Measurements from ENCODE around the gene ESAM.

The ESAM gene

GRCh38 chr11:124737638-124738305 is 24.3 kb downstream of the ESAM start:
- H3K9ac ChIP-seq (ENCODE audit: low read length), result no peak overlapping the region
- WGBS (ENCODE audit: extremely low coverage, insufficient coverage, insufficient read length), result no CpG with 5 or more reads among the region's 7 CpGs
- H3K4me2 ChIP-seq (ENCODE audit: low read length), result no peak overlapping the region
- no peaks in the 10 kb centered on the region for H3K79me2 ChIP-seq (ENCODE audit: control insufficient read depth, insufficient read depth, low read length, poor library complexity)
- H3K27ac ChIP-seq (ENCODE audit: low read depth, low read length), result no peak overlapping the region
- H3K14ac ChIP-seq (ENCODE audit: low read length), result no peak overlapping the region
- no peak overlapping the region for H2BK12ac ChIP-seq (ENCODE audit: low read length)
- H2AFZ ChIP-seq (ENCODE audit: insufficient read depth, low read length, poor library complexity), result no peak overlapping the region
- no peak overlapping the region for H4K12ac ChIP-seq (ENCODE audit: low read depth, low read length)
- H2BK120ac ChIP-seq (ENCODE audit: insufficient read depth, low read length, poor library complexity), result no peak overlapping the region
- peaks cover 8 to 9% of the 10 kb centered on the region in 2 experiments for H3K4me1 ChIP-seq (ENCODE audit: control insufficient read depth in 1 of 2, insufficient read depth in 2 of 2, low read length in 2 of 2)
- H3K79me1 ChIP-seq (ENCODE audit: low read length), result no peaks in the 10 kb centered on the region
- H3K4me3 ChIP-seq (ENCODE audit: low read depth, low read length), result no peak overlapping the region
- no peak overlapping the region for H2BK5ac ChIP-seq (ENCODE audit: low read depth, low read length, poor library complexity)
- no peak overlapping the region for H4K8ac ChIP-seq (ENCODE audit: low read depth, low read length)
- no peak overlapping the region for H4K91ac ChIP-seq (ENCODE audit: low read depth, low read length)
- no peak overlapping the region for H3K18ac ChIP-seq (ENCODE audit: low read length)
- no peak for DNase-seq
- H3K4ac ChIP-seq (ENCODE audit: low read depth, low read length), result no peak overlapping the region
- no peaks in the 10 kb centered on the region for H3K36me3 ChIP-seq (ENCODE audit: control insufficient read depth in 1 of 2, insufficient read depth in 2 of 2, low read length in 2 of 2)
- H2AK5ac ChIP-seq (ENCODE audit: low read length), result no peak overlapping the region
- H3K27me3 ChIP-seq (ENCODE audit: insufficient read depth, low read length), result peaks cover 49% of the 10 kb centered on the region
- H3K9me3 ChIP-seq (ENCODE audit: insufficient read depth, low read depth, low read length), result peaks cover 8% of the 10 kb centered on the region
- H3K23ac ChIP-seq (ENCODE audit: low read length), result no peak overlapping the region

- H2AK5ac ChIP-seq (ENCODE audit: low read length), result no peak overlapping the region
- no peak overlapping the region for H3K9ac ChIP-seq (ENCODE audit: low read length)
- no peaks in the 10 kb centered on the region for H3K36me3 ChIP-seq (ENCODE audit: control insufficient read depth in 1 of 2, insufficient read depth in 2 of 2, low read length in 2 of 2)
- no peak overlapping the region for H3K4me3 ChIP-seq (ENCODE audit: low read depth, low read length)
- no peak overlapping the region for H3K27ac ChIP-seq (ENCODE audit: low read depth, low read length)
- no peak overlapping the region for H3K18ac ChIP-seq (ENCODE audit: low read length)
- no peak overlapping the region for H3K23ac ChIP-seq (ENCODE audit: low read length)
- no peaks in the 10 kb centered on the region for H3K79me2 ChIP-seq (ENCODE audit: control insufficient read depth, insufficient read depth, low read length, poor library complexity)
- no peak overlapping the region for H4K12ac ChIP-seq (ENCODE audit: low read depth, low read length)
- no peak overlapping the region for H3K14ac ChIP-seq (ENCODE audit: low read length)
- H3K4me1 ChIP-seq (ENCODE audit: control insufficient read depth in 1 of 2, insufficient read depth in 2 of 2, low read length in 2 of 2), result peaks cover 8 to 9% of the 10 kb centered on the region in 2 experiments
- peaks cover 40% of the 10 kb centered on the region for H3K27me3 ChIP-seq (ENCODE audit: insufficient read depth, low read length)
- no peak for DNase-seq
- no CpG with 5 or more reads among the region's 3 CpGs for WGBS (ENCODE audit: extremely low coverage, insufficient coverage, insufficient read length)
- H3K79me1 ChIP-seq (ENCODE audit: low read length), result no peaks in the 10 kb centered on the region
- no peak overlapping the region for H3K4me2 ChIP-seq (ENCODE audit: low read length)
- no peak overlapping the region for H2AFZ ChIP-seq (ENCODE audit: insufficient read depth, low read length, poor library complexity)
- H4K91ac ChIP-seq (ENCODE audit: low read depth, low read length), result no peak overlapping the region
- no peak overlapping the region for H3K4ac ChIP-seq (ENCODE audit: low read depth, low read length)
- peaks cover 5% of the 10 kb centered on the region for H3K9me3 ChIP-seq (ENCODE audit: insufficient read depth, low read depth, low read length)
- H4K8ac ChIP-seq (ENCODE audit: low read depth, low read length), result no peak overlapping the region
- no peak overlapping the region for H2BK120ac ChIP-seq (ENCODE audit: insufficient read depth, low read length, poor library complexity)
- no peak overlapping the region for H2BK5ac ChIP-seq (ENCODE audit: low read depth, low read length, poor library complexity)
- H2BK12ac ChIP-seq (ENCODE audit: low read length), result no peak overlapping the region
These were observed 25.4 kb downstream of the ESAM start for GRCh38 chr11:124736736-124737135.

- WGBS (ENCODE audit: extremely low coverage, insufficient coverage, insufficient read length), result no CpG with 5 or more reads among the region's 4 CpGs
- Histone ChIP-seq H4K12ac (ENCODE audit: low read depth, low read length) (no peak overlapping the region), H3K4me1 (ENCODE audit: control insufficient read depth in 1 of 2, insufficient read depth in 2 of 2, low read length in 2 of 2) (no peaks in the 10 kb centered on the region), H2AK5ac (ENCODE audit: low read length) (no peak overlapping the region), H3K27ac (ENCODE audit: low read depth, low read length) (no peak overlapping the region), H3K79me1 (ENCODE audit: low read length) (no peaks in the 10 kb centered on the region), H2BK5ac (ENCODE audit: low read depth, low read length, poor library complexity) (no peak overlapping the region), H3K23ac (ENCODE audit: low read length) (no peak overlapping the region), H3K27me3 (ENCODE audit: insufficient read depth, low read length) (peaks cover 3% of the 10 kb centered on the region), H3K9ac (ENCODE audit: low read length) (no peak overlapping the region), H3K9me3 (ENCODE audit: insufficient read depth, low read depth, low read length) (no peaks in the 10 kb centered on the region), H3K4ac (ENCODE audit: low read depth, low read length) (no peak overlapping the region), H3K4me2 (ENCODE audit: low read length) (no peak overlapping the region), H2AFZ (ENCODE audit: insufficient read depth, low read length, poor library complexity) (no peak overlapping the region), H3K14ac (ENCODE audit: low read length) (no peak overlapping the region), H3K36me3 (ENCODE audit: control insufficient read depth in 1 of 2, insufficient read depth in 2 of 2, low read length in 2 of 2) (no peaks in the 10 kb centered on the region), H3K4me3 (ENCODE audit: low read depth, low read length) (no peak overlapping the region), H3K79me2 (ENCODE audit: control insufficient read depth, insufficient read depth, low read length, poor library complexity) (no peaks in the 10 kb centered on the region), H4K91ac (ENCODE audit: low read depth, low read length) (no peak overlapping the region), H4K8ac (ENCODE audit: low read depth, low read length) (no peak overlapping the region), H2BK12ac (ENCODE audit: low read length) (no peak overlapping the region), H2BK120ac (ENCODE audit: insufficient read depth, low read length, poor library complexity) (no peak overlapping the region), H3K18ac (ENCODE audit: low read length) (no peak overlapping the region)
- no peak for DNase-seq
These were observed 29.9 kb downstream of the ESAM start for GRCh38 chr11:124732230-124732629.

GRCh38 chr11:124729571-124729970 is 32.5 kb downstream of the ESAM start:
- Histone ChIP-seq H2AK5ac (ENCODE audit: low read length) (no peak overlapping the region), H3K4me2 (ENCODE audit: low read length) (no peak overlapping the region), H3K9me3 (ENCODE audit: insufficient read depth, low read depth, low read length) (no peaks in the 10 kb centered on the region), H2BK120ac (ENCODE audit: insufficient read depth, low read length, poor library complexity) (no peak overlapping the region), H2AFZ (ENCODE audit: insufficient read depth, low read length, poor library complexity) (no peak overlapping the region), H3K4ac (ENCODE audit: low read depth, low read length) (no peak overlapping the region), H4K12ac (ENCODE audit: low read depth, low read length) (no peak overlapping the region), H3K4me1 (ENCODE audit: control insufficient read depth in 1 of 2, insufficient read depth in 2 of 2, low read length in 2 of 2) (no peaks in the 10 kb centered on the region), H3K14ac (ENCODE audit: low read length) (no peak overlapping the region), H2BK5ac (ENCODE audit: low read depth, low read length, poor library complexity) (no peak overlapping the region), H3K27me3 (ENCODE audit: insufficient read depth, low read length) (no peaks in the 10 kb centered on the region), H2BK12ac (ENCODE audit: low read length) (no peak overlapping the region), H3K36me3 (ENCODE audit: control insufficient read depth in 1 of 2, insufficient read depth in 2 of 2, low read length in 2 of 2) (no peaks in the 10 kb centered on the region), H3K79me2 (ENCODE audit: control insufficient read depth, insufficient read depth, low read length, poor library complexity) (no peaks in the 10 kb centered on the region), H3K4me3 (ENCODE audit: low read depth, low read length) (no peak overlapping the region), H3K18ac (ENCODE audit: low read length) (no peak overlapping the region), H3K23ac (ENCODE audit: low read length) (no peak overlapping the region), H3K9ac (ENCODE audit: low read length) (no peak overlapping the region), H3K79me1 (ENCODE audit: low read length) (no peaks in the 10 kb centered on the region), H4K8ac (ENCODE audit: low read depth, low read length) (no peak overlapping the region), H3K27ac (ENCODE audit: low read depth, low read length) (no peak overlapping the region), H4K91ac (ENCODE audit: low read depth, low read length) (no peak overlapping the region)
- DNase-seq, result no peak
- no CpG with 5 or more reads among the region's 4 CpGs for WGBS (ENCODE audit: extremely low coverage, insufficient coverage, insufficient read length)

All from trophoblast cell (in vitro differentiated cells and primary cell).